MCF 10A (cell line): ENCODE data around the gene FICD. TPM values are rescaled to one million over a fixed set of nuclear protein-coding genes. Genes with fewer than 3 reads are reported as not detected.

Experiments used
- BruUV-seq: library from RNA; stranded (reverse); fragments of 400-500 nt; replicated peaks from 2 replicates; lab custom pipeline; 2021; lab: Mats Ljungman, UMichigan
- CTCF ChIA-PET: fragments of 300-600 bp; sonication (Branson Sonifier 250); formaldehyde crosslinking; extraction: SDS; loops from one replicate; lab custom pipeline; 2021; ENCODE audit warnings: antibody characterized with exemption, inconsistent platforms; lab: Yijun Ruan, JAX
- POLR2A ChIA-PET: fragments of 300-600, 350-650 bp; sonication (Branson Sonifier 250); formaldehyde crosslinking; extraction: SDS; loops from one replicate; lab custom pipeline; 2020; ENCODE audit warnings: antibody characterized with exemption, inconsistent platforms; lab: Yijun Ruan, JAX
- DNase-seq: peaks from one replicate; pipeline ENCODE4 v3.0.0-alpha.2; 2018; ENCODE audit not compliant: unreplicated experiment
- H3K27ac Mint-ChIP-seq: one replicate; pipeline ENCODE4 v1.8.0; 2022; ENCODE audit warnings: mild to moderate bottlenecking, low read depth, mixed read lengths; ENCODE audit not compliant: unreplicated experiment
- H3K27me3 Mint-ChIP-seq: one replicate; pipeline ENCODE4 v1.8.0; 2022; ENCODE audit warnings: mixed read lengths; ENCODE audit not compliant: insufficient read depth, unreplicated experiment
- H3K36me3 Mint-ChIP-seq: one replicate; pipeline ENCODE4 v1.8.0; 2022; ENCODE audit warnings: mild to moderate bottlenecking, moderate library complexity, mixed read lengths; ENCODE audit not compliant: insufficient read depth, unreplicated experiment
- H3K4me1 Mint-ChIP-seq: one replicate; pipeline ENCODE4 v1.8.0; 2022; ENCODE audit warnings: mixed read lengths; ENCODE audit not compliant: insufficient read depth, unreplicated experiment
- H3K4me3 Mint-ChIP-seq: one replicate; pipeline ENCODE4 v1.8.0; 2022; ENCODE audit warnings: mild to moderate bottlenecking, moderate library complexity, mixed read lengths; ENCODE audit not compliant: unreplicated experiment
- H3K9me3 Mint-ChIP-seq: one replicate; pipeline ENCODE4 v1.8.0; 2022; ENCODE audit warnings: mixed read lengths; ENCODE audit not compliant: unreplicated experiment
- CTCF ChIP-seq: fragments of 200-600 bp; IDR thresholded peaks from one replicate; pipeline ENCODE4 v1.8.0; 2022; ENCODE audit warnings: antibody characterized with exemption, mild to moderate bottlenecking; ENCODE audit not compliant: unreplicated experiment
- intact Hi-C: fragments of 100-400 bp; cut with micrococcal nuclease; formaldehyde crosslinking; loops from 2 replicates; pipeline ENCODE4 v1.14.1; 2022
- total RNA-seq: library from RNA; stranded (reverse); gene quantifications from 2 replicates; pipeline ENCODE4 v1.2.3, GENCODE V29; 2022

The FICD gene
- total RNA-seq, 1 experiment from 2014 or later = 15.2 TPM

GRCh38 chr12:108566452-108566851 is 51.4 kb downstream of the FICD start:
- intact Hi-C loops = no loop called here
- POLR2A ChIA-PET = interaction anchor here (0.6 to 8.3 kb wide), 5 partner anchors 44 to 527 kb away, joined by 3 to 105 read pairs (median 4); partner anchors contain the start of gene ALKBH2

GRCh38 chr12:108567406-108568337 is 52.6 kb downstream of the FICD start:
- H3K9me3 Mint-ChIP-seq = no peaks in the 10 kb centered on the region
- H3K27me3 Mint-ChIP-seq = no peaks in the 10 kb centered on the region
- no peak for TF ChIP-seq CTCF
- peaks cover 8% of the 10 kb centered on the region for H3K4me1 Mint-ChIP-seq
- BruUV-seq = no TSS peak
- intact Hi-C loops = no loop called here
- peaks cover 66% of the 10 kb centered on the region for H3K36me3 Mint-ChIP-seq
- DNase-seq = no peak
- CTCF ChIA-PET = interaction anchor here (0.8 to 14.4 kb wide), 3 partner anchors 9 to 383 kb away, joined by 3 to 274 read pairs (median 3); no protein-coding TSS in a partner anchor
- H3K27ac Mint-ChIP-seq = no peak overlapping the region
- H3K4me3 Mint-ChIP-seq = no peak overlapping the region
- POLR2A ChIA-PET = interaction anchor here (0.6 to 8.3 kb wide), 4 partner anchors 51 to 309 kb away, joined by 3 to 105 read pairs (median 4); no protein-coding TSS in a partner anchor

More at GRCh38 chr12:108566452-108566851, 51.4 kb downstream of the FICD start:
- H3K27ac Mint-ChIP-seq = no peak overlapping the region
- DNase-seq = no peak
- peak overlapping the region; percentile 44 for H3K4me3 Mint-ChIP-seq
- no peaks in the 10 kb centered on the region for H3K9me3 Mint-ChIP-seq
- CTCF ChIA-PET = interaction anchor here (0.5 to 14.4 kb wide), 7 partner anchors 10 to 384 kb away, joined by 3 to 274 read pairs (median 3); no protein-coding TSS in a partner anchor
- H3K27me3 Mint-ChIP-seq = no peaks in the 10 kb centered on the region
- H3K36me3 Mint-ChIP-seq = peaks cover 66% of the 10 kb centered on the region
- peaks cover 13% of the 10 kb centered on the region for H3K4me1 Mint-ChIP-seq
- TF ChIP-seq CTCF = no peak
- no TSS peak for BruUV-seq

- no peak for DNase-seq
- peaks cover 8% of the 10 kb centered on the region for H3K4me1 Mint-ChIP-seq
- peaks cover 65% of the 10 kb centered on the region for H3K36me3 Mint-ChIP-seq
- CTCF ChIA-PET = interaction anchor here (0.8 to 14.4 kb wide), 2 partner anchors 50 to 382 kb away, joined by 3 to 274 read pairs; no protein-coding TSS in a partner anchor
- intact Hi-C loops = no loop called here
- no peak for TF ChIP-seq CTCF
- no TSS peak for BruUV-seq
- no peaks in the 10 kb centered on the region for H3K27me3 Mint-ChIP-seq
- H3K27ac Mint-ChIP-seq = no peak overlapping the region
- H3K4me3 Mint-ChIP-seq = no peak overlapping the region
- POLR2A ChIA-PET = interaction anchor here (0.6 to 1.1 kb wide), 3 partner anchors 50 to 309 kb away, joined by 3 to 5 read pairs (median 3); no protein-coding TSS in a partner anchor
- H3K9me3 Mint-ChIP-seq = no peaks in the 10 kb centered on the region
Observed at GRCh38 chr12:108568338-108569154, 53.5 kb downstream of the FICD start.

Other genes with a start within 250 kb of the FICD start
- gene CMKLR1, start 176.0 kb upstream of the FICD start, total RNA-seq = 0.12 and 0.25 TPM in 2 replicates
- 73.4 and 85.4 TPM in 2 replicates for gene SART3, start 45.9 kb downstream of the FICD start, total RNA-seq
- gene ISCU, start 47.3 kb downstream of the FICD start, total RNA-seq = 115 and 125 TPM in 2 replicates
- gene TMEM119, start 82.8 kb downstream of the FICD start, total RNA-seq = not detected in 2 replicates
- gene SELPLG, start 118.6 kb downstream of the FICD start, total RNA-seq = 0.86 and 1.2 TPM in 2 replicates
- gene CORO1C, start 216.2 kb downstream of the FICD start, total RNA-seq = 130 and 141 TPM in 2 replicates